ENCODE data around the gene ZNF70.
A peak's percentile ranks its signal among the peaks of the same experiment; 100 is the strongest.

The ZNF70 gene

DNA sequence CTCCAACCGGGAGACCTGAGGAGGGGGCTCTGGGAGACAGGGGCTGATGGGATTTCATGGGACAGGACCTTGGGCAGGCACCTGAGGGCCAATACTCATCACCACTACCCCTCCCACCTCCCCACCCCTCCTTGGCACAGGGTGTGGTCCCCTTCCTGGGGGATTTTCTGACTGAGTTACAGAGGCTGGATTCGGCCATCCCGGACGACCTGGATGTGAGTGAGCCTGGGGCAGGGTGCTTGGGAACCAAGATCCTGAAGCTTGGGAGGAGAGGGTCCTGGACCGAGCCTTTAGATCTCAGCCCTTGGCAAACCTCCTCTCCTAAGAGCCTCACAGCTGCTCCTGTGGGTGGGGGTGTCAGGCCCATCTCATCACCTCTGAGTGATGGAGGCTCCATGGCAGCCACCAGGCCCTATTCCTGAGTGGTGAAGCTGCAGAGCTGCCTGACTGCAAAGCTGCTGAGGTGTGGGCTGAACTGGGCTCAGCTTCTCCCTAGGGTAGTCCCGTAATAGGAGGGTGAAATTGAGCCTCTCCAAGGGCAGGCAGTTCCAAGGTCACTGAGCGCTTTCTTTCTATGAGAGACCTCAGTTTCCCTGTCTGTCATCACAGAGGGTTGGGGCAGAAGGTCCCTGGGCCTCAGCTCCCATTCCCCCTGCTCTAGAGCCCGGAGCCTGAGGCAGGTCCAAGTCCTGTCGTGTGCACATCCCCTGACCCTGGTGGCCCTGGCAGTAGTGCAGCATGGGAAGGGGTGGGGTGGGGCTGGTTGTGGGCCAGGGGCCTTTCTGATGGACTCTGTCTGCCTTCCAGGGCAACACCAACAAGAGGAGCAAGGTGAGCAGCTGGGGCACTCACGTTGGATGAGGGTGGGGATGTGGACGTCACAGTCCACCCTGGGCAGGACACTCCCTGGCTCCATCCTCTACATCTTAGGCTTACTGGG lies 53.6 kb downstream of the ZNF70 start:
- FAIRE-seq = no peak
- DNase-seq (ENCODE audit: extremely low spot score, insufficient read length, low read depth) = no peak

DNA sequence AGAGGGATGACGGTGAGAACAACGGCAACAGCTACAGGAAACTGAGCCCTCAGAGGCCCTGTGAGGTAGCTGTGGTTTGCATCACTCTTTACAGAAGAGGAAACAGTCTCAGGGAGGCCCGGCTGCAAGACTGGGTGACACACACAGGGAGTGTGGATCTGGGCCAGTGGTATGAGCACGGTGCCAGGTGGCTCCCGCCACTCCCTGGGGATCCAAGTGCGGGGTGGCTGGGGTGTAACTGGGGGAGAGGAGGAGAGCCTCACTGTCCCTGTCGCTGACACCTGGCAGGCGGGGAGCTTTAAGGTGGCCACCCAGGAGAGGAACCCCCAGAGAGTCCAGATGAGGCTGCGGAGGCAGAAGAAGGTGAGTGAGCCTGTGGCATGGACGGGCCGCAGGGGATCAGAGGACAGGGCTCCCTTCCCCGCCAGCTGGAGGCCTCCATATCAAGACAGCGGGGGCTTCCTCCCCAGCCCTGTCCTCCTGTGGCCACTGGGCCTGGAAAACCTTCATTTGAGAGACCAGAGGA lies 54.5 kb downstream of the ZNF70 start:
- peak; percentile 64 for DNase-seq (ENCODE audit: extremely low spot score, insufficient read length, low read depth)
- peak; percentile 89 for FAIRE-seq

DNA sequence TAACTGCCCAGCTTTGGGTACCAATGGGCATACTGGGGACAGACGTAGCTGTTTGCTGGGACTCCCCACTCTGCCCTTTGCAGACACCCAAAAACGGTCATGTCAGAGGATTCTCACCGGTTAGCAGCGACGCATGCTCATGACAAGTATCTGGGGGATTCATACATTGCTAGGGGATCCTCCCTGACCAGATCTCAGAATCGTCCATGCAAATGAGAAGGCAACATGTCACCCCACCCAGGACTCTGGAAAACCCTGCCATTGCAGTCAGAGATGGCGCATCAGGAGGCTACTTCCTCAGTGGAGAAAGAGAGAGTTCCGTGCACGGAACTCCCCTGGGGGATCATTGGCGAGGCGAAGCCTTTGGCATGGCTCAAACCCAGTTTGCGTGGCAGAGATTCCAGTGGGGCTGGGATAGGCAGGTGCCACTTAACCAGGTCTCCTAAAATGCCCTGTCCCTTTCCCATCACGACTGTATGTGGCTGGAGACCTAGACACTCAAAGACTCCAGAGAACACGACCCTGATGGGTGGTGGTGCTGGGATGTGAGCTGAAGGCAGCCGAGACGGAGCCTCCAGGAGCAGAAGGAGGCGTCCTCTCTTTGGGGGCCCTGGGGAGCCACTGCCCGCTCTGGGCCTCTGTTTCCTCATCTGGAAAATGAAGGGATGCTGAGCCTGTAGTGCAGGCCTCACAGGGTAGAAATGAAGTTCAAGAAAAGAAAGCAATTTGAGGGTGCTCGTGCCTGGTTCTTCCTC lies 55.2 kb downstream of the ZNF70 start:
- FAIRE-seq = no peak
- no peak for DNase-seq (ENCODE audit: extremely low spot score, insufficient read length, low read depth)

DNA sequence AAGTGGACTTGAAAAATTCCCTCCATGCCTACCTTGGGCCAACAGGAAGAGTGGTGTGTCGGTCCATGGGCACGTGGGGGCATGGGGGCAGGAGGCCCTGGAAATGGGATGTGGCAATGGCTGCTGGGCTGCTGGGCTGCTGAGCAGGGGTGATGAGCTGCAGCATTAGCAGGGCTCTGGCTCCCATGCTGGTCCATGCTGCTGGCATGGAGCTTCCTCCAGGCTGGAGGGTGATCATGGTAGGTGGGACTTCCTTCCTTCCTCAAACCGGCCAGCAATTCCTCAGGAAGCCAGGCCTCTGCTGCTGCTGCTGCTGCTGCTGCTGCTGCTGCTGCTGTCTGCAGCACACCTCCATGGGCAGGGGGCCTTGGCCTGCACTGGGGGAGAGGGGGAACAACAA lies 55.8 kb downstream of the ZNF70 start:
- no peak for DNase-seq (ENCODE audit: extremely low spot score, insufficient read length, low read depth)
- FAIRE-seq = no peak

DNA sequence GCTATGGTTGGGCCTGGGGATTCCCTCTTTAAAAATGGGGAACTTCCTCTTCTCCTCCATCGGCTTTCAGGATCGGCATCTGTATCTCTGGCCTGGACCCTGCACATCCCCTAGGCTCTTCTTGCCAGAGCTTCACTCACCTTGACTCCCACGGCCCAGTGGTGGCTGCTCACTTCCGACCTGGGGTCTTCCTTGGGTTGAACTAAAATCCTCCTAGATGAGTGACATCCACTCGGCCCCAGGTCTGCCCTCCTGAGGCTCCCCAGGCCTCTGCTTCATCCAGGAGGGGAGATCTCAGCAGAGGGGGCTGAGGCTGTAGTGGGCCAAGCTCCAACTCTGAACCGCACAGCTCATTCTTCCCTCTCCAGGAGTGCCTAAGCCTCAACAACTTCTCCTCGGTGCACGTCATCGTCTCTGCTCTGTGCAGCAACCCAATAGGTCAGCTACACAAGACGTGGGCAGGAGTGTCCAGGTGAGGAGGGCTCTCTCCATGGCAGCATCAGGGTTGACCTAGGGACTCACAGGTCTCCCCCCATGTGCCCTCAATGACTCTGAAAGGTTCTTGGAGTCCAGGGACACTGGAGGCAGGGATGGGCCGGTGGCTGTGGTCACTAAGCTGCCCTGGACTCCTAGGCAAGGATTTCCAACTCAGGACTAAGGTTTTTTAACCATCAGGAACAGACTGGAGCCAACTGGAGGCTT lies 56.8 kb downstream of the ZNF70 start:
- no peak for FAIRE-seq
- DNase-seq (ENCODE audit: extremely low spot score, insufficient read length, low read depth) = no peak

DNA sequence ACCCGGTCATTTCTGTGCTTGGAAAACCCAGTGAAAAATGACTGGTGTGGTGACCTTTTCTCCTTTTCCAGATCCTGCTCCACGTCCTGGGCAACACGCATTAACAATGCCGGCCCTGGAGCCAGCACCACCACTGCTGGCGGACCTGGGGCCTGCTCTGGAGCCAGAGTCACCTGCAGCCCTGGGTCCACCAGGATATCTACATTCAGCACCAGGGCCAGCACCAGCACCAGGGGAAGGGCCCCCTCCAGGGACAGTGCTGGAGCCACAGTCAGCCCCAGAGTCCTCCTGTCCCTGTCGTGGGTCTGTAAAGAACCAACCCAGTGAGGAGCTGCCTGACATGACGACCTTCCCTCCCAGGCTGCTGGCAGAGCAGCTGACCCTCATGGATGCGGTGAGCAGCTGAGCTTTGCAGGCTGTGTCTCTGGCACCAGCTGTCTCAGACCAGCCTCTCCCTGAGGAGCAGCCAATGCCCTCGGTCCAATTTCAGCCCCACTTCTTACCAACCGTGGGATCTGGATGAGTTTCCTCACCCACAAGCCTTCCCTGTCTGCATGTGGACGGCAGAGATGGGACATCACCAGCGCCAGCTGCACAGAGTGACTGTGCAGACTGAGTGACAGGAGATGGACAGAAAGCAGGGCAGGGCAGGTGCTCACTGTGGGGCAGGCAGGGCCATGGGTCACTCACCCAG lies 58.2 kb downstream of the ZNF70 start:
- DNase-seq (ENCODE audit: extremely low spot score, insufficient read length, low read depth) (no peak), FAIRE-seq (no peak)

DNA sequence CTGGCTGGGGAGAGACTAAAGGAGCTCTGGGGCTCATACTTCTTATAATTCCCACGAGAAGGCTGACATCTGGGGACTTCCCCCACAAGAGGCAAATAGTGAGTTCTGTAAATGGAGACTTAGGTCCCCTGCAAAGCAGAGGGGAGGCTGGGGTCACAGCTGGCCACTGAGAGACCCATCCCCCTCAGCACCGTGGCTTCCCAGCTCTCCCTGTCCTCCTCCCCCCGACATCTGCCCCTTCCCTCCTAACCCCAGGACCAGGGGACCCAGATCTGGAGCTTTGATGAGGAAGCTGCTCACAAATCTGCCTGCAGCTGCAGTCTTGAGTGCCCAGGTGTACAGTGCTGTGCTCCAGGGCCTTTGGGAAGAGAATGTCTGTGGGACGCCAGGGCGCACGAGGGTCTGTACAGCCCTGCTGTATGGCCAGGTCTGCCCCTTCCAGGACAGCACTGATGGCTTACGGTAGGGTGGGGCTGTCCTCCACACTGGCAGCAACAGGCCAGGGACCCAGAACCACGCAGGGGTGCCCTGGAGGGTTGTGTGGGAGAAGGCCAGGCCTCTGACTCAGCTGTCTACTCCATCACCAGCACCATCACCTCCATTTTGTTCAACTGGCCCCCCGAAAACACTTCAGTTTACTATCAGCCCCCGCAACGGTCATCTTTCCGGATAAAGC lies 59.0 kb downstream of the ZNF70 start:
- no peak for FAIRE-seq
- DNase-seq (ENCODE audit: extremely low spot score, insufficient read length, low read depth) = no peak

DNA sequence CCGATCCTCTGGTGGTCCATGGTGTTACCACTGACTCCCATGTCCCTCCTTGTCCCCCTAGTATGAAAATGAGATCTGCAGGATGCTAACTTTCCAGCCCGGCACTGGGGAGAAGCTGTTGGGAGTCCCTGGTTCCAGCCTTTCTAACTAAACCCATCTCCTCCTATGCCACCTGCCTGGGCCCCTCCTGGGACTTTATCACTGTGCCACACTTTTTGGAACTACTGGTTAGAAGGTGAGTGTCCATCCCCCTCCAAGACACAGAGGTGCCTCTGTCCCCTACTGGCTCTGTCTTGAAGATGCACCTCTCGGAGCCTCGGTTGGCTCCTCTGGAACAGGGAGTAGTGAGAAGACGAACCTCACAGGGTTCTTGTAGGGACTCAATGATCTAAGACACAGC lies 60.2 kb downstream of the ZNF70 start, which contains the start of gene RGL4:
TSS of gene RGL4 (plus strand) at position 301 of the 400 bp plus-strand sequence. CDS start 1,018 bp downstream, outside the sequence.
- FAIRE-seq (no peak), DNase-seq (ENCODE audit: extremely low spot score, insufficient read length, low read depth) (no peak)

DNA sequence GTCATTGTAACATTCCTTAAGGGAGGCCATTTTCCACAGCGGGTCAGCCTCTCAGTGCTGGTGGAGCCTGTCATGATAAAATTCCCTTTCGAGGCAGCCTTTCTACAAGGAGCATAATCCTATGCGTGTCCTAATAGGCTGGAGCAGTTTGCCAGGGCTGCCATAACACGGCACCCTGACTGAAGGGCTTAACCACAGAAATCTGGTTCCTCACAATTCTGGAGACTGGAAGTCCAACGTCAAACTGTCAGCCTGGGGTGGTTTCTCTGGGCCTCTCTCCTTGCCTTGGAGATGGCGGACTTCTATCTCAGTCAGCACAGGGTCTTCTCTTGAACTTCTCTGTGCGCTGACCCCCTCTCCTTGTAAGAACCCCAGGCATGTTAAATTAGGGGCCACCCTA lies 61.5 kb downstream of the ZNF70 start:
- no peak for DNase-seq (ENCODE audit: extremely low spot score, insufficient read length, low read depth)
- no peak for FAIRE-seq

Measured in GM18507 (cell line).